Measurements from ENCODE around the gene GPSM1. TPM values are rescaled to one million over a fixed set of nuclear protein-coding genes. Genes with fewer than 3 reads are reported as not detected.
A peak's percentile ranks its signal among the peaks of the same experiment; 100 is the strongest.

Gene GPSM1
- total and polyA plus RNA-seq, 9 of the 15 experiments (the other 6 are each of a cell fraction or from before 2014, with no cell fraction given): 0.04 to 14.2 (median 3.1) TPM

GRCh38 chr9:136400038-136400834 lies 72.9 kb downstream of the GPSM1 start, which contains the start of gene SNAPC4 (continued):
- no peak for TF ChIP-seq SMAD1 (IDR thresholded peaks at IDR 0.05; ENCODE audit: low read depth, low read length, partially characterized antibody)
- TF ChIP-seq KLF6 (CRISPR knock-in tag; IDR thresholded peaks at IDR 0.05; ENCODE audit: borderline replicate concordance): no peak
- no peak for TF ChIP-seq MTA2 (IDR thresholded peaks at IDR 0.05; ENCODE audit: low read depth)
- no peak for TF ChIP-seq BRCA1 (IDR thresholded peaks at IDR 0.05)
- TF ChIP-seq BRCA1 (CRISPR knock-in tag; IDR thresholded peaks at IDR 0.05): no peak
- TF ChIP-seq ZBTB49 (CRISPR knock-in tag; IDR thresholded peaks at IDR 0.05; ENCODE audit: borderline replicate concordance): no peak
- peak; percentile 49; the same call in 1 of the 2 replicates for TF ChIP-seq KAT7 (CRISPR knock-in tag; IDR thresholded peaks at IDR 0.05; ENCODE audit: borderline replicate concordance)
- no peak for TF ChIP-seq ZNF79 (CRISPR knock-in tag; IDR thresholded peaks at IDR 0.05; ENCODE audit: low read depth)
- no peak for TF ChIP-seq RBM25 (IDR thresholded peaks at IDR 0.05; ENCODE audit: low read depth, low read length, severe bottlenecking)
- no peak for TF ChIP-seq STAT5A (IDR thresholded peaks at IDR 0.05; ENCODE audit: borderline replicate concordance, low read length)
- TF ChIP-seq ZBTB5 (IDR thresholded peaks at IDR 0.05): no peak
- TF ChIP-seq ARID3A (IDR thresholded peaks at IDR 0.05; ENCODE audit: borderline replicate concordance, low read depth, low read length): no peak
- no peak for TF ChIP-seq SFPQ (IDR thresholded peaks at IDR 0.05; ENCODE audit: low read depth, low read length)
- no peak for TF ChIP-seq OTX1 (CRISPR knock-in tag; IDR thresholded peaks at IDR 0.05)
- TF ChIP-seq STAT5B (CRISPR knock-in tag; IDR thresholded peaks at IDR 0.05): no peak
- TF ChIP-seq ZNF143 (CRISPR knock-in tag; IDR thresholded peaks at IDR 0.05): peak; percentile 85
- peak; percentile 57; the same call in 1 of the 2 replicates for TF ChIP-seq ETV5 (CRISPR knock-in tag; IDR thresholded peaks at IDR 0.05; ENCODE audit: low read depth)
- no peak for TF ChIP-seq PRPF4 (IDR thresholded peaks at IDR 0.05; ENCODE audit: insufficient read depth, low read depth, low read length, poor library complexity, severe bottlenecking)
- TF ChIP-seq GABPA (tag; conservative IDR thresholded peaks at IDR 0.05; ENCODE audit: low read depth): peak; percentile 98
- TF ChIP-seq SMAD3 (CRISPR knock-in tag; conservative IDR thresholded peaks at IDR 0.05): no peak

All from K562 (cell line).